ENCODE data around the gene SMC2.

The SMC2 gene

GRCh38 chr9:104177003-104177611 is 83.0 kb downstream of the SMC2 start:
- H3K4me3 ChIP-seq (ENCODE audit: extremely low read depth, insufficient read depth, low read length, poor library complexity, severe bottlenecking): no peak overlapping the region
- H3K27ac ChIP-seq (ENCODE audit: low read depth, low read length, severe bottlenecking): no peak overlapping the region
- WGBS, 2 experiments (ENCODE audit: insufficient coverage in 2 of 2): 78% methylated on average over 1 of the region's 3 CpGs; no CpG with 5 or more reads in 1 of the 2 experiments
- H3K4me1 ChIP-seq (ENCODE audit: control insufficient read depth, insufficient read depth, low read length, poor library complexity, severe bottlenecking): no peaks in the 10 kb centered on the region
- H3K9me3 ChIP-seq (ENCODE audit: control insufficient read depth, low read length): no peaks in the 10 kb centered on the region
- H3K36me3 ChIP-seq (ENCODE audit: control insufficient read depth, insufficient read depth, low read length): no peaks in the 10 kb centered on the region

GRCh38 chr9:104177676-104178075 is 83.6 kb downstream of the SMC2 start:
- Histone ChIP-seq H3K36me3 (ENCODE audit: control insufficient read depth, insufficient read depth, low read length) (no peaks in the 10 kb centered on the region), H3K4me1 (ENCODE audit: control insufficient read depth, insufficient read depth, low read length, poor library complexity, severe bottlenecking) (no peaks in the 10 kb centered on the region), H3K9me3 (ENCODE audit: control insufficient read depth, low read length) (no peaks in the 10 kb centered on the region), H3K4me3 (ENCODE audit: extremely low read depth, insufficient read depth, low read length, poor library complexity, severe bottlenecking) (no peak overlapping the region), H3K27ac (ENCODE audit: low read depth, low read length, severe bottlenecking) (no peak overlapping the region)

Data from mesodermal cell (in vitro differentiated cells).